ENCODE data around the gene PTPRN2. TPM values are rescaled to one million over a fixed set of nuclear protein-coding genes. Genes with fewer than 3 reads are reported as not detected.
"Not testable (repeated sequence)": the region's sequence is repeated elsewhere in the genome, so short reads cannot be mapped to it uniquely, and the experiment has no call there.

Gene PTPRN2
- total RNA-seq, 1 experiment from 2014 or later = 2.1 TPM

- no peak for TF ChIP-seq YY1 (IDR thresholded peaks at IDR 0.05; ENCODE audit: extremely low read depth, insufficient replicate concordance, low read depth, low read length)
Observed at GRCh38 chr7:158631574-158632195, 44.1 kb upstream of the PTPRN2 start (continued).

- BruUV-seq (replicated peaks); H4K20me1 ChIP-seq (ENCODE audit: insufficient read depth); DNase-seq (ENCODE audit: low read depth, low spot score); CTCF ChIA-PET; H3K27me3 ChIP-seq (ENCODE audit: insufficient read depth, low read length); H3K9me2 ChIP-seq (ENCODE audit: insufficient read depth); H3K4me2 ChIP-seq (ENCODE audit: low read length); H3K4me1 ChIP-seq (ENCODE audit: control insufficient read depth in 1 of 2, insufficient read depth in 2 of 2, low read length in 2 of 2); intact Hi-C loops (cut with micrococcal nuclease); H3K9ac ChIP-seq (ENCODE audit: low read length); H3K79me2 ChIP-seq (ENCODE audit: insufficient read depth, low read length); H3K27ac ChIP-seq (ENCODE audit: low read depth, low read length); H3K9me3 ChIP-seq (ENCODE audit: control insufficient read depth in 1 of 2, insufficient read depth in 1 of 2, low read depth in 1 of 2, low read length in 2 of 2); ATAC-seq; RAD21 ChIA-PET (ENCODE audit: low non-redundant PET in 1 of 2, low total read pairs in 2 of 2, uncharacterized antibody in 2 of 2, unreplicated experiment in 2 of 2); H2AFZ ChIP-seq (ENCODE audit: low read depth, low read length, poor library complexity, severe bottlenecking); H3K4me3 ChIP-seq (replicated peaks in 1 of 2; ENCODE audit: low read depth in 1 of 2, low read length in 2 of 2); POLR2A ChIA-PET: not testable (repeated sequence)
- peaks cover 12 to 13% of the 10 kb centered on the region in 2 experiments for H3K36me3 ChIP-seq (ENCODE audit: control insufficient read depth in 1 of 2, insufficient read depth in 2 of 2, low read length in 2 of 2)
Observed at GRCh38 chr7:158626289-158626688, 38.7 kb upstream of the PTPRN2 start.

- intact Hi-C loops (cut with micrococcal nuclease) = no loop called here
- no peaks in the 10 kb centered on the region for H3K4me1 ChIP-seq (ENCODE audit: control insufficient read depth in 1 of 2, insufficient read depth in 2 of 2, low read length in 2 of 2)
- no TSS peak for BruUV-seq (replicated peaks)
- peaks cover 0 to 3% of the 10 kb centered on the region in 2 experiments; a peak in 2 of 4 replicates for H3K36me3 ChIP-seq (ENCODE audit: control insufficient read depth in 1 of 2, insufficient read depth in 2 of 2, low read length in 2 of 2)
- H3K4me2 ChIP-seq (ENCODE audit: low read length) = no peak overlapping the region
- H2AFZ ChIP-seq (ENCODE audit: low read depth, low read length, poor library complexity, severe bottlenecking) = no peak overlapping the region
- RAD21 ChIA-PET (ENCODE audit: low non-redundant PET in 1 of 2, low total read pairs in 2 of 2, uncharacterized antibody in 2 of 2, unreplicated experiment in 2 of 2) = no interaction called here
- no peaks in the 10 kb centered on the region for H3K79me2 ChIP-seq (ENCODE audit: insufficient read depth, low read length)
- no peaks in the 10 kb centered on the region for H4K20me1 ChIP-seq (ENCODE audit: insufficient read depth)
- no peaks in the 10 kb centered on the region for H3K9me2 ChIP-seq (ENCODE audit: insufficient read depth)
- POLR2A ChIA-PET = no interaction called here
- H3K9me3 ChIP-seq (ENCODE audit: control insufficient read depth in 1 of 2, insufficient read depth in 1 of 2, low read depth in 1 of 2, low read length in 2 of 2) = no peaks in the 10 kb centered on the region
- H3K27ac ChIP-seq (ENCODE audit: low read depth, low read length) = no peak overlapping the region
- no peak for TF ChIP-seq SIN3A (IDR thresholded peaks at IDR 0.05; ENCODE audit: low read depth)
- TF ChIP-seq MAX (IDR thresholded peaks at IDR 0.05) = no peak
- no peak for TF ChIP-seq REST (IDR thresholded peaks at IDR 0.05; ENCODE audit: low read depth)
- TF ChIP-seq CBX3 (IDR thresholded peaks at IDR 0.05; ENCODE audit: low read depth) = no peak
- TF ChIP-seq SRF (IDR thresholded peaks at IDR 0.05; ENCODE audit: low read depth) = no peak
- no peak for ATAC-seq
- CTCF ChIA-PET = no interaction called here
- H3K27me3 ChIP-seq (ENCODE audit: insufficient read depth, low read length) = no peaks in the 10 kb centered on the region
- H3K9ac ChIP-seq (ENCODE audit: low read length) = no peak overlapping the region
- DNase-seq (ENCODE audit: low read depth, low spot score) = no peak
- no peak overlapping the region for H3K4me3 ChIP-seq (replicated peaks in 1 of 2; ENCODE audit: low read depth in 1 of 2, low read length in 2 of 2)
Observed at GRCh38 chr7:158623241-158623640, 35.6 kb upstream of the PTPRN2 start.
